Measurements from ENCODE around the gene ACOT11.

Gene ACOT11

DNA sequence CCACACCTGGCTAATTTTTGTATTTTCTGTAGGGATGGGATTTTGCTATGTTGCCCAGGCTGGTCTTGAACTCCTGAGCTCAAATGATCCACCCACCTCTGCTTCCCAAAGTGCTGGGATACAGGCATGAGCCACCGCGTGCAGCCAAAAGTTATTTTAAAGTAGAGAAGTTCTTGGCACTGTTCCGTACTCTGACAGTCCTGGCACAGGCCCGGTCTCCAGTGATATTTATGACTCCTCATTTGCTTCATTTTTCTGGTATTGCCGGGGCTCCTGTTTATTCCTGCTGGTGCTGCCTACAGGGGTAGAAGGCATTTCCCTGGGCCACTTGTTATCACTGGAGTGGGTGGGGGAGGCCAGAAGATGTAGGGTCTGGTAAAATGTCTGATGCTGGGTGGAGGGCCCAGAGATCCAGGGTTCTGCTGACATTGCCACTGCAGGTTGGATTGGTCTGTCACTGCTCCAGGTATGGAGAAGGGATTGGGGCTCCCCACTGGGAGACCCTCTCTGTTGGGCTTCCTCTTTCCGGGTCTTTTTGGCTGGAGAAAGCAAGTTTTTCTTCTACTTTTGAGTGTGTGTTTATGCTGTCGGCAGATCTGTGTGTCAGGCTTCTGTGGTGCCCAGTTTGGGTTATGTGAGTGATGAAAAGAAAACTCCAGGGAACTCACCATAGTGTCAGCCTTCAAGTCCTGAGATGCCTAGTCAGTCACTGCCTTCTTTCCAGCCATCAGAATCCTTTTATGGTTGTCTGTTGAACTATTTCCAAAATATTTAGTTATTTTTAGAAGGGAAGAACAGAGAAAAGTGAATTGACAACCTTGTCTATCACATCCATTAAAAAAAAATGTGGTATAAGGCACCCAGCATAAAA, 98.0 kb downstream of the ACOT11 start:
- DNase-seq, result no peak

DNA sequence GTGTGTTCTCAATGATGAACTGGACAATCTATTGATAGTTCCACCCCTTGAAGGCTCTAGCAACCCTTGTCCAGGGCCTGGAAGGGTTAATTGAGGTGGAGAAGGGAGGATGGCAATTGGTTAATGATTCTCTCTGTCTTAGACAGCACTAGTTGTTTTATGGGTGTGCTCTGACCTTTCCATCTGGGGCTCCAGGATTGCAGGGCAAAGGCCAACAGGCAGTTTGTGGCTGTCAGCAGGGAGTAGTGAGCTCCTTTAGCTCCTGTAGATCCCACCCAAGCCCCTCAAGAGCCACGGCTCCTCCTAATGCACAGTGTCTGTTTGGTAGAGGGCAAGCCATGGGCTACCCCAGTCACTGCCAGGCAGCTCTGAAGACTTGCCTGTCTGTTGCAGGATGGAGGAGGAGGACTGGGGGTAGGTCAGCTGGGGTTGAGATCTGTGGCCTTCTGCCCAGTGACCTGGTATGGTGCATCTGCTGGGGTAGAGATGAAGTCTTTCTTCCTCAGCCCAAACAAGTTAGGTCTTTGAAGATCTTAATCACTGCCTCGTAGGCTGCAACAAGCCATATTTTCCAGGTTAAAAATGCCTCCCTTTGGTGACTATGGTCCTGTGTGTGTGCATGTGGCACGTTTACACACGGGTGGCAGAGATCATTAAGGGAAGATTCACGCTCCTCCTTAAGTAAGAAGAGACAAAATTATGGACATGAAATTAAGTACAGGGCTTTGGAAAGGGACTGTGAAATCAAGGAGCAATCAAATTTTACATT, 101.3 kb downstream of the ACOT11 start:
- peak; percentile 36 for DNase-seq

DNA sequence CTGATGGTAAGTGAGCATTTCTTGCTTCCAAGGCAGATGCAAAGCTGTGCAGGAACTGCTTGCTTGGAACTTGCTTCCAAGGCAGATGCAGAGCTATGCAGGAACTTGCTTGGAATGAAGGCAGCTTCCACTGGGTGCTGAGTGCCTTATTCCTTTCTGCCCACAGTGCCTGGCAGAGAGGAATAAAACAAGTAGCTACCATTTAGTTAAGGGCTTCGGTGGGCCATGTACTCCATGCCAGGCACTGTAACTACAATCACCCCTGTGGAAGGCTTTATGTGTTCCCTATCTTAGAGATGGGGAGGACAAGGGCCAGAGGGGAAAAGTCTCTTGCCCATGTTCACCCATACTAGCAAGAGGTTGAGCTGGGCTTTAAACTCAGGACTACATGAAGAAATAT, 101.9 kb downstream of the ACOT11 start:
- no peak for DNase-seq

DNA sequence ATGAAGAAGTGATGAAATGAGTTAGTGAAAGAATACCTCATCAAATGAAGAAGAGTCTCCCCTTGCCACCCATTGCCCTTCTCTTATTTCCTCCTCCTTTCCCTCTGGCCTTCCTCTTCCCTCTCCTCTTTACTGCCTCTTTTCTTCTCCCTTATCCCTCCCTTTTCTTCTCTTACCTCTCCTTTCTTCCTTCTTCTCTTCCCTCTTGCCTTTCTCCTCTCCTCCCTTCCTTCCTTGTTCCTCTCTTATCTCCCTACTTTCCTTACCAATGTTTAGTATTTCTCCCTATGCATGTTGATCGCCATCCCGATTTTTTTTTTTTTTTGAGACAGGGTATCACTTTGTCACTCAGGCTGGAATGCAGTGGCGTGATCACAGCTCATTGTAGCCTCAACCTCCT, 102.4 kb downstream of the ACOT11 start:
- DNase-seq, result no peak

DNA sequence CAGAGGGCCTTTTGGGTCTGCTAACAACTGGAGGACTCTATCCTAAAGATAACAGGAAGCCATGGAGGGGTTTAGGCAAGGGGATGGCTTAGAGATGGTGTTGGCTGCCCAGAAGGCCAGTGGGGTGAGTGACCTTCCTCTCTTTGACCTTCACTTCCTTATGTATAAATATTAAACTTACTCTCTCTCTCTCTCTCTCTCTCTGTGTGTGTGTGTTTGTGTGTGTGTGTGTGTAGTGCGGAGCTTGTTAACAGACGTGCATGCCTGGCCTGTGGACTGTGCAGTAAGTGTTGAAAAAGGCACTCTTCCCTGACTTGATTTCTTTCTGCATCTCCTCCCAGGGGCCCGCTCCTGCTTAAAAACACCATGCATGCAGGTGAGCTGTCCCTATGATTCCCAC, 103.6 kb downstream of the ACOT11 start:
- no peak for DNase-seq

DNA sequence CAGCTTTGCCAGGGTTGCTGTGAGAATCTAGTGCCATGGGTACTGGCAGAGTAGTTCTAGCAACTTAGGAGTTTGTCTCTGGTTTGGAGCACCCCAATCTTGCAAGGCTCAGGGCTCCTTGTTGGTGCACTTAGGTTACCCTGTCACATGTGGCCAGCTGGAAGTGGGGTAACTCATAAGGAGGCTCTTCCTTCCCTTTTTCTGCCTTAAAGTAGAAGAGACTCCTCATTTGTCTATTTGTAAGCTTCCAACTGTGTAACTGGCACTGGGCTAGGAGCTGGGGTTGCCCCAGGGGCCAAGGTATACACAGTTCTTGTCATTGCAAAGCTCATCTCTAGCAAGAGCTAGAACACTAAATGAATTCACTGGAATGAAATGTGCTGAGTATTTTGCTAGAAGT, 104.1 kb downstream of the ACOT11 start:
- no peak for DNase-seq

DNA sequence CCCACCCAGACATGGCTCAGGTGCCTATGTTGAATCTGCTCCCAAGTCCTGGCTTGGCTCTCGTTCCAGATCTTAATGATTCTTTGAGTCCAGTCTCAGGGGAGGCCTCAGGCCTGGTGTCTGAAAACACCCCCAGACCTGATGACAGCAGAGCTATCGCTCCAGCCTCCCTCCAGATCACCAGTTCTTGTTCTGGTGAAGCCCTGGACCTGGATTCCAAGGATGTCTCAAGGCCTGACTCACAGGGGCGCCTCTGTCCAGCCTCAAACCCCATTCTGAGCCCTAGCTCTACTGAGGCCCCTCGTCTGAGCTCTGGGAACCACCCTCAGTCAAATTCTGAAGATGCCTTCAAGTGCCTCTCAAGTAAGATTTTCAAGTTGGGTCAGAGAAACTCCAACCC, 105.0 kb downstream of the ACOT11 start:
- no peak for DNase-seq

DNA sequence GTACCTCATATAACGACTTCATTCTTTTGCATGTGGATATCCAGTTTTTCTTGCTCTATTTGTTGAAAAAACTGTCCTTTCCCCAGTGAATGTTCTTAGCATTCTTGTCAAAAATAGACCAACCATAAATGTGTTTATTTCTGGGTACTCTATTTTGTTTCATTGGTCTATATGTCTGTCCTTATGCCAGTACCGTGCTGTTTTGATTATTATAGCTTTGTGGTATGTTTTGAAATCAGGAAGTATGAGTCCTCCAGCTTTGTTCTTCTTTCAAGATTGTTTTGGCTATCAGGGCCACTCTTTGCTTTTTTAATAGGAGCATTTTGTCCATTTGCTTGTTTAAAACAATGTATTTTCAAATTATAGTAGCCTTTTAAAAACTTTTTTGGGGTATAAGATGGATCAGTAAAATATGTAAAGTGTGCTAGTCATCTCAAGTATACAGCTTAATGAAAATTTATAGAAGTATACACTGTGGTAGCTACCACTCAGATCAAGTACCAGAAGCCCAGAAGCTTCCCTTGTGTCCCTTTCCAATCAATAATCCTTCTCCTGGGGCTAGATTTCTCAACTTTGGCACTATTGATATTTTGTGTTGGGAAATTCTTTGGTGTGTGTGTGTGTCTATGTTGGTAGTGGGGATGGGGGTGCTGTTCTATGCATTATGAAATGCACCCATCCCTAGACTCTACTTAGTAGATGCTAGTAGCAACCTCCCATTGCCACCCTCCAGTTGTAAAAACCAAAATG, 110.3 kb downstream of the ACOT11 start:
- no peak for DNase-seq

Data from right kidney (tissue), 1 donor.